GM18505 (cell line): ENCODE measurements around the gene SNX10.

Source experiments
- ATAC-seq: cut with Tn5 transposase; IDR thresholded peaks from one replicate; pipeline ENCODE4 v1.9.1; 2021; ENCODE audit not compliant: unreplicated experiment
- POLR2A ChIP-seq: IDR thresholded peaks from 4 replicates; pipeline ENCODE4 v1.6.1; 2011; ENCODE audit warnings: borderline replicate concordance; ENCODE audit not compliant: insufficient read depth, insufficient read length; ENCODE audit errors: extremely low read depth

SNX10 gene

DNA sequence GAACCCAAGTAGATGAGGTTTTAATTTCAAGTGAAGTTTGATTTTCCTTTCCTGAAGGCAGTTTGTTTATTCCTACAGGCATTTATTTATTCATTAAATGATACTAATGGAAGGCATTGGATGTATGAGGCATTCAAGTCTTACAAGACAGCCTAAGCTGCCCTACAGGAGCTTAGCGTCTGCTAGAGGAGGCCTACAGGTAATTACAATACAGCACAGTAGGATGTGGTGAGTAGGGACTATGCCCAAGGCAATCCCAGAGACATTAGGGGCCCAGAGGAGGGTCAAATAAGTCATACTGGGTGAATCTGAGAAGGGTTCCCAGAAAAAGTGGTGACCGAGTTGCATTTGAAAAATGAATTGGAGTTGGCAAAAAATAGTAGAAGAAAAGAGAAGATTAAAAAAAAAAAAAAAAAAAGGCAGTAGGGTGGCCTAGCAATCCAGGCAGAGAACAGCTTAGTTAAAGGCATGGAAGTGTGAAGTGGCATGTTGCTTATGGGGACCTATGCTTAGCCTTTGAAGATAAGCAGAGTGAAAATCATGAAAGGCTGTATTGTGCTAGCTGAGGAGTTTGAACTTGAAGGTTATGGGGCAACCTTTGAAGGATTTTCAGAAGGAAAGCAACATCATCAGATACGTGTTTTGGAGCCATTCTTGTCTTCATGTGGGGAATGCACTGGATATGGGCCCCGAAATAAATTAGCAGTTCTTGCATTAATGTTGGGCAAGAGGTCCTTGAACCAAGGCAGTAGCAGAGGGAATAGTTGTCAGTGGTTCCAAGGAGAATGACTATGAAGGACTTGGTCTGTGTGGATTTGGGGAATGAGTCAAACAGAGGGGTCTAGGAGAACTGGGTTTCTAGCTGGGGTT, 65.5 kb downstream of the SNX10 start:
- ATAC-seq, result no peak
- TF ChIP-seq POLR2A, result no peak

DNA sequence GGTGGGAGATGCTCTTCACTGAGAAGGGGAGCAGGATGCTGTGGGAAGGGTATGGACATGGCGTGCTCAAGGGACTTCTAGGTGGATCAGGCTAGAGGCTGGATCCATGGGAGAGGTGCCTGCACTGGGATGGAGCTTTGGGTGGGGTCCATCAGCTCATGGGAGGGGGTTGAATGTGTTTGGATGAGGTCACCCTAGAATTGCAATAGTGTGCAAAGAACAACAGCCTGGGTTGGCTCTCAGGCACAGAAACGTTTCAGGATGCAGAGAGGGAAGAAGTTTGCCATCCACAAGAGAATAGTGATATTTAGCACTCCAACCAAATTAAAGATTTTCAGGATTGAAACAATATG, 66.1 kb downstream of the SNX10 start:
- TF ChIP-seq POLR2A, result no peak

DNA sequence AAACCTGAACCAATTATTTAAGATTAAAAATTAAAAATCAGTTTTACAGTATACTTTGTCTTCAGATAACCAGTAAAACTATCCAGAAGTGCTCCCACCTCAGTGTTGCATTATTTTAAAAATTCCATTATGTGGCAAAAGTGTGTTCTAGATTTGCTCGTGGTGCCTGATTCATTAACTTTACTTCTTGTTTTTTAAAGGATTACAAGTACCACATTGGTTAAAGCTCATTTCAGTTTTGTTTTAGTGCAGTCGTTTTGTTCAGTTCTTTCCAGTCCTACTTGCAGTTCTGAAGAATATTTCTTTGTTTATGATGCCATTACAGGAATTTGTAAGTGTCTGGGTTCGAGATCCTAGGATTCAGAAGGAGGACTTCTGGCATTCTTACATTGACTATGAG, 69.0 kb downstream of the SNX10 start:
- no peak for TF ChIP-seq POLR2A
- no peak for ATAC-seq

More for the DNA sequence above, 66.1 kb downstream of the SNX10 start:
- no peak for ATAC-seq

DNA sequence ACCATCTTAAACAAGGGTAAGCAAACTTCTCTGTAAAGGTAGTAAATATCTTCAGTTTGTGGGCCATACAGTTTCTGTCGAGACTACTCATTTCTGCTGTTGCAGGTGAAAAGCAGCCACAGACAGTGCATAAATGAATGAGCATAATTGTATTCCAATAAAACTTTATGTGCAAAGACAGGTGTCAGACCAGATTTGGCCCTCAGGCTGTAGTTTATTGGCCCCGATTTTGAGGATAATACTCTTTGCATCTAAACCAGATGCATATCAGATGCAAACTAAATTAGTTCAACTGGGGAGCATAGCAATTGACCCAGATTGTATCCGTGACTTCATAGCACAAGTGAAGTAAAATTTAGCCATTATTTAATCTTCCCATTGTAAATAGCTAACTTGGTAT, 70.0 kb downstream of the SNX10 start:
- no peak for TF ChIP-seq POLR2A
- no peak for ATAC-seq

DNA sequence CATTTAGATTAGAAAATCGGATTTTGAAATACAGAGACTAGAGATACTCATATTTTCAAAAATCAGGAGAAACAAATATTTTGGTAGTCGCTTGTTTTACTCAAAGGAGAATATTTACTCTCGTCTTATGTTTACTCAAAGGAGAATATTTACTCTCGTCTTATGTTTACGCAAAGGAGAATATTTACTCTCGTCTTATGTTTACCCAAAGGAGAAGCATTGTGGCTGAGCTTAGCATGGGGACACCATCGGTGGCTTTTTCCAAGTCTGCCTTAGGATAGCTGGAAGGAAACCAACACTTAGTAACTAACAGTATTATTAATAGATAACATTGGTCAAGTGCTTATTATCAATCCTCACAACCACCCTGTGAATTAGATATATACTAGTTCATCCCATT, 71.8 kb downstream of the SNX10 start:
- no peak for TF ChIP-seq POLR2A
- no peak for ATAC-seq

DNA sequence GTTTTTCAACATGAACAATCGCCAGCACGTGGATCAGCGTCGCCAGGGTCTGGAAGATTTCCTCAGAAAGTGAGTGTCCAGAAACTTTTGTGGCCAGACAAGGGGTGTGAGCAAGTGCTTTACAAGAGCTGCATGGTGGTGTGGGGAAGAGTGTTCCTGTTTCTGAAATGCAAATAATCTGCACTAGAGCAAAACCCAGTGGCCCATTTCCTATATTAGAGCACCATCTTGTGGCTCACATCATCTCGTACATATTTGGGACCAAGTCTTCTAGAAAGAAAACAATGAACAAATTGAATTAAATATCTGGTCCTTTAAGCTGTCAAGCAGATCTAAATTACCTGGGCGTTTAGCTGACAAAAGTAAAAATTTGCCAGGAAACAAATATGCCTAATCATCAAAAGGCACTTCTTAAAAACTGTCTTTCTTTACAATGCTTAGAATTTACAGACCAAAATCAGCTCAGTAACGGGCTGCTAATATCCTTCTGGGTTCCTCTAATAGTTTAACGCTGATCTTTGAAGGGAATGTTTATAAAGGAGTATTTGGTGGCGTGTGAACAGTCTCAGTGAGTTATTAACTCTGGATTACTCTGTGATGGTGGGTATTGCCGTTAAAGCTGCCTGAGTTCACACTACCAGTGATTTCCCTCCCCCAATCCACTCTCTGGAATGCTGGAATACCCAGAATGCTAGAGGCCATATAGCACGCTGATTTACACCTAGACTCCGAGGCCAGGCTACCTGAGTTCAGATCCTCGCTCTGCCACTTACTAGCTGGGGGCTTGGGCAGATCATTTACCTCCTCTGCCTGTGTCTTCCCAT, 73.6 kb downstream of the SNX10 start:
- ATAC-seq, result no peak
- TF ChIP-seq POLR2A, result no peak

- ATAC-seq, result no peak
- TF ChIP-seq POLR2A, result no peak
Observed at GRCh38 chr7:26365901-26366275, 74.2 kb downstream of the SNX10 start.

DNA sequence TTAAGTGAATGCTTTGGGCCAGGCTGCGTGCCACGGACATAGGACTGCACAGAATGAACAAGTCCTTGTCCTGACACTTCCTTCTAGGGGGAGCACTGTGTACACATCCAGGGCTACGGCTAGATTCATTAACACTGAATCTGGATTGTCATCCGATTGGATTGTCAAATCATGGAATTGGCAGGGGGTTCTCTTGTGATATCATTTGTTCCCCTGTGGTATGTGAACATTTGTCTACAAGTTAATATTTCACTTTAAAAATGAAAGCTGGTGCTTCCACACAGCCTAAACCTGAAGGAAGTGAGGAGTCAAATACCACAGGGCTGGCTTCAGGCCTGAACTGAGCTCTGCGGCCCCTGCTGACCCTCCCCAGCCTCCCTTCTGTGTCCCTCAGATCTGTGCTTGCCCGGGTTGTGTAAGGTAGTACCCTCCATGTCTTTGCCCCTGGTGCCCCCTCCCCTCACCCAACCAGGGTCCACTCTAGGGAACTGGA, 75.6 kb downstream of the SNX10 start:
- TF ChIP-seq POLR2A, result no peak
- no peak for ATAC-seq

DNA sequence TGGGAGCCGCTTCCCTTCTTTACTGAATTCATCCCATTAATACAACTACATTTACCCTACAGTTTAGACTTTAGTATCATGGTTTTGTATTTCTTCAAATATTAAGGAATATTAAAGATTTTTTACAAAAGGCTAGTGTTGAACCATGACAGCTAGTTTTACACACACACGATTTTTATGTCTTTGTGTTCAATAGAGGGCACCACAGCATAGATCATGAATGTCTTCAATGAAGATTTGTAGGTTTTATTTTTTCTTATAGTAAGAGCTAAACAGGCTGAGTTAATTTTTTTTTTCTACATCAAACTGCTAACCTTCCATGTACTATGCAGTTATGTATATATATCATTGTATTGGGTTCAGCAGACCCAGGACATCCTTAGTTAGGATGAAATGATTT, 76.9 kb downstream of the SNX10 start:
- TF ChIP-seq POLR2A, result no peak
- no peak for ATAC-seq

DNA sequence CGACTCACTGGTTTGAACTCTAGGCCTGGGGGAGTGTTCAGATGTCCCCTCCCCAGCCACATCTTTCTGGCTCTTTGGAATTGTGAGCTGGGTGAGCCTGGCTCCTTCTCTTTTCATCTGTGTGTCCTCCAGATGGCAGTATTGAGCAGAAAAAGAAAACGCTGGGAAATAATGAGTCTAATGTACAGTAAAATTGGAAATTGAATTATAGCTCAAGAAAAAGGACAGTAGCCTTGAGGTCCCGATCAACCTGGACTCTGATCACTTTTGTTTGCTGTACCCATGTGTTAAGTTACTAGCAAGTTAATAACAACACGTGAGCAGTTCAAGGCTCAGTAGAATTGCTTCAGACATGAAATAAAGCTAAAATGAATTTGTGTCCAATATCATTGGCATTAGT, 77.9 kb downstream of the SNX10 start:
- no peak for ATAC-seq
- TF ChIP-seq POLR2A, result no peak

DNA sequence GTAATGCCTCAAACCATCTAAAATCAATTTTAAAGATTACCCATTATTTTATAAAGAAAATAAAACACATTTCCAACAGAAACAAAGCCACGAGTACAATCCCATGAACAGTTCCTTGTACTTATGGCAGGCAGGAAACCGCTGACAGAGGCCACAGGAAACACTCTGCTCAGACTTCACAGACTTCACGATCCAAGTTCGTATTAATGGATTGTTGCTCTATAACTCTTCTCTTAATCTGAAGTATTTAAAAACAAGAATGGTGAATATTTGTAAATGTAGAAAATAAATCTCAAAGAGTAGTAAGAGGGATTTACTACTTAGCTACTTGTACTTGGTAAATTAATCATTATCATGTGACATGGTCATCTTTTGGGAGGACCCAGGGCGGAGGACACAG, 78.3 kb downstream of the SNX10 start:
- TF ChIP-seq POLR2A, result no peak
- no peak for ATAC-seq

DNA sequence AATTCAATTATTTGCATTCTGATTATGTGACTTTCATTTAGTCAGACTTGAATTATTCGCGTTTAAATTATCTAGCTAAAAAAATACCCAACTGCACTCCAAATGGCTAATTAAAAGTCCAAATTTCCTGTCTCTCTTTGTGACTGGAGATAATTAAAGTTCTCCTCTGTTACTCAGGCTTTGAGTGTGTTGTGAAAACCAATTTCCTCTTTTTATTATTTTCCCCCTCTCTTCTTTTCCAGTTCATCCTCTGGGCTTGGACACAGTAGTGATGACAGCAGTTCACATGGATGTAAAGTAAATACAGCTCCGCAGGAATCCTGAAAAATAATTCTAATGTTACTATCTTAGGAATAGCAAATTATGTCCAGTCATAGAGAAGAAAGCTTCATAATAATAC, 80.6 kb downstream of the SNX10 start:
- TF ChIP-seq POLR2A, result no peak
- no peak for ATAC-seq

- ATAC-seq, result no peak
Observed at GRCh38 chr7:26372704-26373103, 81.0 kb downstream of the SNX10 start.

More at GRCh38 chr7:26372704-26373103, 81.0 kb downstream of the SNX10 start:
- no peak for TF ChIP-seq POLR2A
